ENCODE data around the gene HACE1.
"Not testable (repeated sequence)": the region's sequence is repeated elsewhere in the genome, so short reads cannot be mapped to it uniquely, and the experiment has no call there.

HACE1 gene

DNA sequence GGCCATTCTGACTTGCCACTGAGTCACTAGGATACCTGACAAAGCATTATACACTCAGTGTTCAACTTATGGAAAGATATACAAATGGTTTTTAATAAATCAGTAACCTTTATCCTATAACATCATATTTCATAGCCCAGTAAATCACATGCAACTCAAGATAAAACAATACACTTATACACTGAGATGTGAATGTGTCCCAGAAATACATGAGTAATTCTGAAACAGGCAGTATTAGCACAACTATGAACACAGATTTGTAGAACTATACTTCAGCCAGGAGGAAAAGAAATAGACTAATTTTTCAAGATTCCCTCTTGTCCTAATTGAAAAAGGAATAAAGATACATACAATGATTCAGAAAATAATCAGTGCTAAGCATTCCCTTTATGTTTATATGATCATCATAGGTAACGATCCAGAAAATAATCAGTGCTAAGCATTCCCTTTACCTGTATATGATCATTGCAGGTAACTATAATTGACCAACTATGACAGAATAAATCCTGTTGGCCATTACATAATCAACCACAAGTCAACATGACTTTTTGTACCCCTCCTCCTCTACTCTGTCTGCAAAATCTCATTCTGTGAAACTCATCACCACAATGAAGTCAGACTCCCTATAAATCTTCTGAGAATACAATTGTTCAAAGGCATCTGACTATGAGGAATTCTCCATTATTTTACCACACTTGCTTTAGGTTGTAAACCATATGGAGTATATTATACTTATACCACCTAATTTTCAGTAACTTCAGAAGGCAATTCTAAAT, 30.3 kb downstream of the HACE1 start:
- DNase-seq, result peak; percentile 39

GRCh38 chr6:104828478-104828877, 31.2 kb downstream of the HACE1 start:
- DNase-seq, result no peak

DNA sequence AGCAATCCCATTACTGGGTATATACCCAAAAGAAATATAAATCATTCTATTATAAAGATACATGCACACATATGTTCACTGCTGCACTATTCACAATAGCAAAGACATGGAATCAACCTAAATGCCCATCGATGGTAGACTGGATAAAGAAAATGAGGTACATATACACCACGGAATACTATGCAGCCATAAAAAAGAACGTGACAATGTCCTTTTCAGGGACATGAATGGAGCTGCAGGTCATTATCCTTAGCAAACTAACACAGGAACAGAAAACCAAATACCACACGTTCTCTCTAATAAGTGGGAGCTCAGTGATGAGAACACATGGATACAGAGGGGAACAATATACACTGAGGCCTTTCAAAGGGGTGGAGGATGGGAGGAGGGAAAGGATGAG, 38.9 kb downstream of the HACE1 start:
- not testable (repeated sequence) for DNase-seq

GRCh38 chr6:104816125-104816524, 43.6 kb downstream of the HACE1 start:
- DNase-seq, result no peak

DNA sequence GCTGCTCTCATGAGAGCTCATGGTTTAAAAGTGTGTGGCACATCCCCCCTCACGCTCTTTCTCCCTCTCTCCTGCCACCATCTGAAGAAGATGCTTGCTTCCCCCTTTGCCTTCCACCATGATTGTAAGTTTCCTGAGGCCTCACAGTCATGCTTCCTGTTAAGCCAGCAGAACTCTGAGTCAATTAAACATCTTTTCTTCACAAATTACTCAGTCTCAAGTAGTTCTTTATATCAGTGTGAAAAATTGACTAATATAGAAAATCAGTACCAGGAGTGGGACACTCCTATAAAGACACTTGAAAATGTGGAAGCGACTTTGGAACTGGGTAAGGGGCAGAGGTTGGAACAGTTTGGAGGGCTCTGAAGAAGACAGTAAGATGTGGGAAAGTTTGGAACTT, 45.0 kb downstream of the HACE1 start:
- DNase-seq, result no peak

DNA sequence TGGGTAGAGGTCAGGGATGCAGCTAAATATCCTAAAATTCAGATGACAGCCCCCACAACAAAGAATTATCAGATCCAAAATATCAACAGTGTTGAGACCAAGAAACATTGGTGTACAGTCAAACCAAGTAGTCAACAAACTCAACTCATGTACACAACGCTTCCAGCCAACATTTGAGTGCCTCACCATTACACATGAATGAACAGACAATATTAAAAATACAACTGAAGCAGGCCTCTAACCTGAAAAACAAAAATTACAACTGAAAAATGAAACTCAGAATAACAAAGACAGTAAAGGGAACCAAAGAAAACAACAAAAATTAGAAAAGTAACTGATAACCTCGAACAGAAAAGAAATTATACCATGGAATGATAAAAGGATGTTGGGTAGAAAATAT, 46.2 kb downstream of the HACE1 start:
- DNase-seq, result no peak

DNA sequence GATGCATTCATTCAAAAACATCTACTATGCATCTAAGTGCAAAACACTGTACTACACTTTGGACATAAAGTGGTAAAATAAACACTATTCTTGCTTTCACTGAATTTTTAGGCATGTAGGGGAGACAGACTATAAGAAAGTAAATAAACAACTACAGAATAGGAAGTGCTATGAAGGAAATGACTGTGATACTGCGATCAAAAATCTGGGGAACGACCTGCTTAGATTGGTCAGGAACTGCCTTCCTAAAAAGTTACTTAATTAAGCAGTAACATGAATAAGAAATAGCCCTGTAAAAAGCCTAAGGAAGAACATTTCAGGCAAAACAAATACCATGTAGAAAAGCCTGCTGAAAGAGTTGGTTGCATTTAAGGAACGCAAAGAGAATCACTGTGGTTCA, 50.6 kb downstream of the HACE1 start:
- DNase-seq, result no peak

- not testable (repeated sequence) for DNase-seq
Measured at GRCh38 chr6:104805335-104805734, 54.4 kb downstream of the HACE1 start.

DNA sequence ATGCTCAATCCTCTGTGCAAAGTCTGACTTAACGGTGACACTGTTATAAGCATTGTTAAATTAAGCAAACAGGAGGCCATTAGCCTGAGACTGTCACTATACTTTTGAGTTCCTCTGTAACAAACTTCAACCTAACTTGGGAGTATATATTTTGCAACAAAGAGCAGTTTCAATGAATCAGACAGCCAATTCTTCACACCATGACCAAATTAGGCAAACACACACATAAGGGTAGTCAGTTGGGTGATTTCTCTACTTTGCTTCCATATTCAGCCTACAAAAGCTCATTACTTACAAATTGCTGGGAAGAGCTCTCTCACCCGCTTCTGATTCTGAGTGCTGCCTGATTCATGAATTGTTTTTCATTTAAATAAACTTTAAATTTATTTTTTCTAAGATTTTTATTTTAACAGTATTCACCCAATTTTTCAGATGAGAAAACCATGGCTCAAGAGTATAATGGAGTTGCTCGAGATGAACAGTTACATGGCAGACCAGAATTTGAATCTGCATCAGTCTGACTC, 60.5 kb downstream of the HACE1 start:
- no peak for DNase-seq

GRCh38 chr6:104796031-104796785, 63.5 kb downstream of the HACE1 start:
- no peak for DNase-seq

DNA sequence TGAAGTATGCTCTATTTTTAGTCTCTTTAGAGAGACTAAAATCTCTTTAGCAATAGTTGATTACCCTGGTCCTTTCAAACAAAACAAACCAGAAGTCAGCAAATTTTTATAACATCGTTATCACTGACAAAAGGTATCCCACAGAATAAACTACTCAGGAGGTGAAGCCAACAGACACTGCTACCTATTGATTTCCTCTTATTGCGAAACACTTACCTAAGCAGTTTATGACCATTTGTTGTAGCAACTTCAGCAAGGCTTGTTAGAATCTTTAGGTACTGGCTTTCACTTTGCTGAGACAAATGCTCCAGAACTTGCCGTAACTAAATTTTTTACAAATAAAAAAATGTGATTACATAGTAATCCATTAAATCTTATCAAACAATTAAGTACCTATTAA, 64.4 kb downstream of the HACE1 start:
- DNase-seq, result no peak

GRCh38 chr6:104789770-104790190, 69.9 kb downstream of the HACE1 start:
- DNase-seq, result peak; percentile 79

GRCh38 chr6:104788400-104788799, 71.3 kb downstream of the HACE1 start:
- DNase-seq, result no peak

- no peak for DNase-seq
Measured at GRCh38 chr6:104787305-104787704, 72.4 kb downstream of the HACE1 start.

- peak; percentile 70 for DNase-seq
Measured at GRCh38 chr6:104784884-104785283, 74.8 kb downstream of the HACE1 start.

- peak; percentile 50 for DNase-seq
Measured at GRCh38 chr6:104771258-104771832, 88.4 kb downstream of the HACE1 start.

GRCh38 chr6:104768906-104769305, 90.8 kb downstream of the HACE1 start:
- no peak for DNase-seq

DNA sequence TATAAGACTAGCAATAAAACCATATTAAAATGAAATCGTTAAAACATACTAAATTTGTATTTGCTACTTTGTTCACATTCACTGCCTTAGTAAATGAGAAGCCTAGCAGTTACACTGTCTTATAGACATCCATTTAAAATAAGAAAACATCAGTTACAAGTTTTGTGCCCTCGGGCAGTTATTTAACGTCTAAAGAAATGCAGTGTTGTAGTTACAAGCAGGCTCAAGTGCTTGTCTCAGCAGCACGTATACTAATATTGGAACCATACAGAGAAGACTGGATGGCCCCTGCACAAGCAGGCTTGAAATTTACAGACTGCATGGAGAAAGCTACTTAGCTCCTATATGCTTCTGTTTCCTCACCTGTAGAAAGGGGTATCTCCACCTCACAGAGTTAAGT, 93.1 kb downstream of the HACE1 start:
- no peak for DNase-seq

GRCh38 chr6:104754788-104755409, 104.8 kb downstream of the HACE1 start:
- DNase-seq, result no peak

DNA sequence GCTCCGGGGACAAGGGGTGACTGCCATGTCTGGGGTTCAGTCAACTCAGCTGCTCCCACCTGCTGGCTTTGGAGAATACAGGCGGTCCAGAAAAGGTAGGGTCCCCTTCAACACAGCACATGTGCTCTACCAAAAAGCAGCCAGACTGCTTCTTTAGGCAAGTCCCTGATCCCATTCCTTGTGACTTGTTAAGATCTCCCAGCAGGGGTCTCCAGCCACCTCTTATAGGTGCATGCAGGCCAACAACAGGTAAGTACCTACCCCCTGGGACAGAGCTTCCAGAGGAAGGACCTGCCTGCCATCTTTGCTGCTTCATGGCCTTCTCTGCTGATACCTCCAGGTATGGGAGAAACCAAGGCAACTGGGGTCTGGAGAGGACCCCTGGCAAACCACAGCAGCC, 106.5 kb downstream of the HACE1 start:
- DNase-seq, result no peak

DNA sequence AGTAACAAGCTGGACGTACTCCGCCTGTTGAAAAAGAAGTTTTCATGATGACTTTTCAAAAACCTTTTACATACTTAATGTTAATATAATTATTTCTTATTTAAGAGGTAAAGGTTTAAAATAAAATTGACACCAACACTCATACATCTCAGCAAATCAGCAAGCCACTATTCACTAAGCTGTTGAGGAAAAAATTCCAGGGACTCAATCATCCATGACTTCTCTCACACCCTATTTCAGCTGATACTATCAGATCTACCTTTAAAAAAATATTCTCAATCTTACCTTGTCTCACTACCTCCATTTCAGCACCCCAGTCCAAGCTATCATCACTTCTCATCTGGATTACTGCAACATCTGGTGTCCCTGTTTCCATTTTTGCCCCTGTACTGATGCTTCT, 109.3 kb downstream of the HACE1 start:
- DNase-seq, result no peak

DNA sequence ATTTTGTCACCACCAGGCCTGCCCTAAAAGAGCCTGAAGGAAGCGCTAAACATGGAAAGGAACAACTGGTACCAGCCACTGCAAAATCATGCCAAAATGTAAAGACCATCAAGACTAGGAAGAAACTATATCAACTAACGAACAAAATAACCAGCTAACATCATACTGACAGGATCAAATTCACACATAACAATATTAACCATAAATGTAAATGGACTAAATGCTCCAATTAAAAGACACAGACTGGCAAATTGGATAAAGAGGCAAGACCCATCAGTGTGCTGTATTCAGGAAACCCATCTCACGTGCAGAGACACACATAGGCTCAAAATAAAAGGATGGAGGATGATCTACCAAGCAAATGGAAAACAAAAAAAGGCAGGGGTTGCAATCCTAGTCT, 120.6 kb downstream of the HACE1 start:
- not testable (repeated sequence) for DNase-seq

GRCh38 chr6:104737567-104737966, 122.2 kb downstream of the HACE1 start:
- not testable (repeated sequence) for DNase-seq

All from fibroblast of skin of abdomen (primary cell).